ENCODE measurements around the gene SKI.

SKI gene

DNA sequence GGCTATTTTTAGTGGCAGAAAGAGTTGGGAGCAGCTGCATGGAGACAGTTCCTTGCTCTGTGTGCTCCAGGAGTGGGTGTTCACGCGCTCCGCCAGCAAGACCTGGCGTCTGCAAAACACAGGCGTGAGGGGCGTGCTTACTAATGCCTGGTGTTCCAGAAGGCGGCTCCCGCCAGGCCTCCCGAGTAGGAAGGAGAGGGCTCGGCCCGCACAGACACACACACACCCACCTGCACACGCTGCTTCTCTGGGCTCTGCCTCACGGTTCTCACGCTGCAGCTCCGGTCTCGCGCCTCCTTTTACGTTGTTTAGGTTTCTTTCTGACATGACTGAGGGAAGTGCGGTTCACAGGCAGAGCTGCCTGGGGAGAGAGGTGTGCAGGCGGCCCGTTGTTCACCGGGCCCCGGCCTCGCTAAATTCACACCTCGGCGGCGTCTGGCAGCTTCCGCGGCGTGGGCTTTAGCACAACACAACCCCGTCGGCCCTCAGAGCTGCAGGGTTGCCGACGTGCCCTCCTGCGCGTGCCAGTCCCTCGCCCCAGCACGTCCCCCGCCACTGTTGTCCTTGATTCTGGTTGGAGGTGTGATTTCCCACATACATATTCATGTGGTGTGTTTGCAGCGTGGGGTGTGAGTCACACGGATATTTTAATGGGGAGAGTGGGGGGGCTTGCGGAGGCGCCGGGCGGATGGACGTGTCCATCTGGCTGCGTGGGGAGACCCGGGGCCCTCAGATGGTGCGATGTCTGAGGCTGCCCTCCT lies 77.0 kb downstream of the SKI start:
- DNase-seq (ENCODE audit: low read depth in 2 of 2, low spot score in 1 of 2) = no peak

DNA sequence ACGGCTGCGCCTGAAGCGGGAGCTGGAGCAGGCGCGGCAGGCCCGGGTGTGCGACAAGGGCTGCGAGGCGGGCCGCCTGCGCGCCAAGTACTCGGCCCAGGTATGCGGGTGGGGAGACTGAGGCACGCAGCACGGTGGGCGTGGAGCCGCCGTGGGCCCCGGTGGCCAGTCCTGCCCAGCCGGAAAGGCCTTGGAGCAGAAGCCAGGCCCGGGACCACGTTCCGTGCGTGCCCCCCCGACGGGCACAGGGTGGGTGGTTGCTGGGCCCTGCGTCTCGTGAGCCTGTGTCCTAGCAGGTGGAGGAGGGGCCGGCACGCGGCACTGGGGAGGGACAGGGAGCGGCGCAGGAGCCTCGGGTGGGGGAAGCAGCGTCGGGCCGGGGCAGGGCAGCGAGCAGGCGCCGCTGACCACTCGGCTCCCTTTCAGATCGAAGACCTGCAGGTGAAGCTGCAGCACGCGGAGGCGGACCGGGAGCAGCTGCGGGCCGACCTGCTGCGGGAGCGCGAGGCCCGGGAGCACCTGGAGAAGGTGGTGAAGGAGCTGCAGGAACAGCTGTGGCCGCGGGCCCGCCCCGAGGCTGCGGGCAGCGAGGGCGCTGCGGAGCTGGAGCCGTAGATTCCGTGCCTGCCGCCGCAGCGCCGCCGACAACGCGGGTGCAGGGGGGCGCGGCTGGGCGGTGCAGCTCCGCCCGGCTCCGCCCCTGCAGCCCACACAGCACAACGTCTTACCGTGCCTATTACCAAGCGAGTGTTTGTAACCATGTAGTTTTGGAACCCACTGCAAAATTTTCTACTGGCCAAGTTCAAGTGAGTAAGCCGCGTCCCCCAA lies 78.2 kb downstream of the SKI start:
- DNase-seq (ENCODE audit: low read depth in 2 of 2, low spot score in 1 of 2) = no peak

DNA sequence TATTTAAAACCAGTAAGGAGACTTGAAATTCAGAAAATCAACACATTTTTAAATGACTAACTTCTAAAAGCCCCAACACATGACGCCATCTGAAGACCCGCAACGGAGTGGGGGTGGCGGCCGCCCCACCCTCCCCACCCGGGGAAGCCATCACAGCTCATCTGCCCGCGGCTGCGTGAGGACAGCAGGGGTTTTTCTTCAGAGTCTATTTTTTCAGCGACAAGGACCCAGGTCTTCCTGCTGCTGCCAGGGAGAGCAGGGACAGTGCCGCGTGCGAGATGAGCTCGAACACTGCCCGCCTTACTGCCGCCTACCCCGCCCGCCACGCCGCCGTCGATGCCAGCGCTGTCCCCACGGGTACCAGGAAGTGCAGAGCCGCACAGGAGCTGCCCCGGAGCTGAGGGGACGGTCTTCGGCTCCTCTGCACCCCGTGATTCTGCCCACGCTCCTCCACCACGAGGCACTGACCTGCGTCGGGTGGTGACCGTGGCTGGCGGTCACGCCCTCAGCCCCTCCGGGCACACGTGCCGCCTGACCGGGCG lies 79.0 kb downstream of the SKI start:
- no peak for DNase-seq (ENCODE audit: low read depth in 2 of 2, low spot score in 1 of 2)

DNA sequence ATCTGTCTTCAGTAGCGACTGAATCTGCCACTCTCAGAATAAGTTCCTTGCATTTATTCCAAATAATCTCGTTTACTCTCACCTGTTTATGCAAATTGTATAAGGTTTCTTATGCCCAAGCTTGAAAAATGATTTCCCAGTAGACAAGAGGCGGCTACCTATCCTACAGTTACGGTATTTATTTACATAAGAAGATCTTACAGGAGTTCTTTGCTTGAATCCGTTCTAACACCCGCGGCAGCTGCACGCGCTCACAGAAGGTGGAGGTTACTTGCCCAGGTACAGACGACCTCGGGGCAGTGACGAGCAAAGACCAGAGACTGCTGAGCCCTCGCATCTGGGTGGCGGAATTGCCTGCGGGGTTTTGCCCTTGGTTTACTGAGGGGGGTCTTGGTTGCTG lies 79.9 kb downstream of the SKI start:
- DNase-seq (ENCODE audit: low read depth in 2 of 2, low spot score in 1 of 2) = no peak

DNA sequence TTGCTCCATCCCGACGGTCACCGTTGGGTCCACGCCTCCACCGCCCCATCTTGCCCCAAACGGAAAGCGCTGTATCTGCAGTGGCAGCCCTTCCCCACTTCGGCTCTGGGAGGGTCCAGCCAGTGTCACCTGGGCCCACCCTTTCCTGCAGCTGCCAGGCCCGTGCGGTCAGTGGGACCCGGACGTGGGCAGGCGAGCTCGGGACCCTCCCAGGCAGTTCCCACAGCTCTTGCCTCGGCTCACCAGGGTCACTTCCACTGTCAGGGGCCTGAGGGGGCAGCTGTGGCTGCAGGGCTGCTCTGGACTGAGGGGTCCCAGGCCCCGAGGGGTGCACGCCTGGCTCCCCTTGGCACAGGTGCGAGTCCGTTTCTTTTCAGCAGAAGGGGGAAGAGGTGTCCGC lies 80.7 kb downstream of the SKI start:
- DNase-seq (ENCODE audit: low read depth in 2 of 2, low spot score in 1 of 2) = no peak

DNA sequence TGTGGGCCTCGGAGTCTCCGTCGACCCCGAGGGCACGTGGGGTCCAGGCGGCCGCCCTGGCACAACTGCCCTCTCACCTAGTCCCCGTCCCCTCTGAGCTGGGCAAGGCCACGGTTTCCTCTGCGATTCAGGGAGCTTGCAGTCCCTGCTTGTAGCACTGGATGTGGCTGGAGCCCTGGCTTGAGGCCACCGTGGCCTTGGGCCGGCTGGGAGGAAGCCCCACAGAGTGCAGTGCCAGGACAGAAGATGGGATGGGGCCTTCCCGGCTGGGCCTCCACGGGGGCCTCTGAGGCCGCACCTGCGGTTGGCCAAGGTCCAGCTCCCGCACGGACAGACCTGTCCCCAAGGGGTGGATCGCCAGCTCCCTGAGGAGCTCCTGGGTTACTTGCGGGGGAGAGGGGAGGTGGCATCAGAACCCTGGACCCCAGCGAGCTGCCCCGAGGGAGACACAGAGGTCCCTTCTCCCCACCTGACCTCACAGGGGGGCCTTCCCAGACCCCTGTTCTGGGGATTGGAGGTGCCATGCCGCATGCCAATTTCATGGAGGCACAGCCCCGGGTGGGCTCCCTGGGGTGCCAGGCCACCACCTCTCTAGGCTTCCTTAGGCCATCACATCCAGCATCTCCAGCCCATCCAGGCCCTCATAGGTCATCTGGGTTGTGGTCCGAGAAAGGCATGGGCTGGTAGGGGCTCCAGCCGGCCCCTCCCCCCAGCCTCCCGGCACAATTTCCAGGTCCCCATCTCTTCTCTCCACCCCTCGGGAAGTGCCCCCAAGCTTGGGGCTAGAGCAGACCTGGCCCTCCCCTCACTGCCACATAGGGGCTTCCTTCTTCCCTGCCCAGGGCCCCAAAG lies 82.4 kb downstream of the SKI start:
- DNase-seq (ENCODE audit: low read depth in 2 of 2, low spot score in 1 of 2) = no peak

DNA sequence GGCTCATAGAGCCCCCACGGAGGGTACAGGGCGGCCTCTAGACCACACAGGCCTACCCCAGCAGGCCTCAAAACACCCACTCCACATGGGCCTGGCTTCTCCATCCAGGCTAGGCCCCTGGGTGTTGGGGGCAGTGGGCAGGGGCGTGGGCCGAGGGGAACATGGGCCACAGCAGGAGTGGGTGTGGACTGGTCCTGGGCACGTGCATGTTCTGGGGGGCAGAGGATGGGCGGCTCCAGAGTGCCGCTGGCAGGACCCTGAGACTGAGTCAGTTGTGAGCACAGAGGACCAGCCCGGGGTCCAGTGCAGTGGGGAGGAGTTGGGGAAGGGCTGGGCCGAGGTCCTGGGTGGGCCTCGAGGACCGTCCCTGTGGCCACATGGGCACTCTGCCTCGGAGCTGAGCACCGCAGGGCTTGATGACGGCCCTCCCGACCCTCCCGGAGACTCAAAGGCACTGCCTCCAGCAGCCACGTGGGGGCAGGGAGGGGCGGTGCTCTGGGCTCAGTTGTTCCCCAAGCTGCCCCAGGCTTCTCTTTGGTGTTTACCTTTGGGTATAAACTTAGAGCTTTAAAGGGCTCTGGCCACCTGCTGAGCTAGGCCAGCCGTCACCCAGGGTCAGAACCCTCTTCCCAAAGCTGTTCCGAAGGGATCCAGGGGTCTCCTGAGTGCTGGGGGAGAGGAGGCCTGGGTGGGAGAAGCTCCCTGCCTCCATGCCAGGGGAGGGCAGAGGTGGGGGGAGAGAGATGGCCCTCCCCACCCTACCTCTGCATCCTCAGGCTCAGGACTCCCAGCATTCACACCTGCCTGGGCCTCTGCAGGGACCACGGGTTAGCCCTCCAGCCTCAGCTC lies 83.3 kb downstream of the SKI start:
- peak in 1 of 2 donors; percentile 34 for DNase-seq (ENCODE audit: low read depth in 2 of 2, low spot score in 1 of 2)

DNA sequence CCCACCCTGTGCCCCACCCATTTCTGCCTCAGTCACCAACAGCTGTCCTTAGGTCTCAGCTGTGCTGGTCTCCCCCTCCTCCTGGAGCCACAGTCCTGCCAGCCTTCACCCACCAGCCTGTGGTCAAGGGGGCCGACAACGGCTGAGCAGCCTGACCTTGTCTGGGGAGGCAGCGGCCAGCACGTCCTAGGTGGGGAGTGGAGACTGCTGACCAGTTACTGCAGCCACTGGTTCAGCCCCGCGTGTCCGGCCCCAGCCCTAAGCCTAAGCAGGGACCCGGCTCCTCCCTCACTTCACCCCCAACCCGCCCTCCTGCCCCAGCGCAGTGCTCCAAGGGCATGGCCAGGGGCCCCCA lies 84.0 kb downstream of the SKI start:
- no peak for DNase-seq (ENCODE audit: low read depth in 2 of 2, low spot score in 1 of 2)

DNA sequence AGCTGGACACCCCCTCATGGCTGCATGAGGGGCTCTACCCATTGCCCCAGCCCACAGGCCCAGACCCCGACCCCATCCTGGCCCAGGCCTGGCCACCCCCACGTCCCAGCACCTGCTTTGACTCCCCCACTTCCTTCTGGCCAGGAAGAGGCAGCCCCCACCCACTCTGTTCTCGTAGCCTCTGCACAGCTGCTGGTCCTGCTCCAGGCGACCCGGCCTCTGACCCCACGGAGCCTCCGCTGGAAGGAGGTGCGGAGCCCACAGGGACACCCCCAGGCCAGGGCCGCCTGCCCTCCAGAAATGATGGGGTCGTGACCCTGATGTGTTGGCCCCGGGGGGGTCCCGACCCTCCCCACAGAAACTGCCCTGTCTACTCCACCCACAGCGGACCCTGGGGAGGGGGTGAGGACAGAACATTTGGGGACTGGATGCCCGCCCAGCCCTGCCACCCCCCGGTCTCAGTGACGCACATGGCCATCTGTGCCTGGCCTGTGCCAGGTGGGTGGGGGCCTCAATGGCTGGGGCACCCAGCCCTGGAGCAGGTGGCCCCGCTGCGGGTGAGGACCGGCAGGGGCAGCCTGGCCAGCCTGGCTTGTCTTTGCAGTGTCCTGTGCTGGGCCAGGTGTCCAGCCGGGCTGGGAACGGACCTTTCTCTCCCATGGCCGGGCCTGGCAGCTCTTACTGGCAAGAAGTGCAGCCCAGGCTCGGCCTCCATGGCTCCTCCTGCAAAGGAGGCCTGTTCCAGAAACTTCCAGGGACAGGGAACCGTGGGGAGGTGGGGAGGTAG lies 84.6 kb downstream of the SKI start:
- DNase-seq (ENCODE audit: low read depth in 2 of 2, low spot score in 1 of 2) = no peak

DNA sequence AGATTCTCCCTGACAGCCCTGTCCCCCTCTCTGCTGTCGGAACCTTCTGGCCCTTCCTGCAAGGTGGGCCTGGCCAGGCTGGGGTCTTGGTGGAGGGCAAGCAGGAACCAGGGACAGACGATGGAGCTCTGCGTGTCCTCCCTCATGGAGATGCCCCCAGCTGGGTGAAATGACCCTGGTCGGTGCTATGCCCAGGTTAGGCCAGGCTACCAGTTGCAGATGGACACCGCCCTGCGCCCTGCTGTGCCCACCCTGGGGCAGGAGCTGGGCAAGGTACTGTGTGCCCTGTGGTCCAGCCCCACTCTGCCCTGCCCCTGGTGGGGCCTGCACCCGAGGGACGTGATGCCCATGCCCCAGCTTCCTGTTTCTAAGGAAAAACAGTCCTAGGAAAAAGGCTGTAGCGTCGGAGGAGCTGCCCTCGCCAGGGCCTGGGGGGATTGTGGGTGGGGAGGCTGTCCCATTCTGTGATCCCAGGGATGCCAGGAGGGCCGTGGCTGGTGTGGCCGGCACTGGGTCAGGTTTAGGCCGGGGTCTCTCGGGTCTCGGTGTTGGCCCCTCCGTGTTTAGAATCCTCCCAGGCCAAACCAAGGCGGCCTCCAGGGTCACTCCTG lies 85.6 kb downstream of the SKI start:
- DNase-seq (ENCODE audit: low read depth in 2 of 2, low spot score in 1 of 2) = no peak

DNA sequence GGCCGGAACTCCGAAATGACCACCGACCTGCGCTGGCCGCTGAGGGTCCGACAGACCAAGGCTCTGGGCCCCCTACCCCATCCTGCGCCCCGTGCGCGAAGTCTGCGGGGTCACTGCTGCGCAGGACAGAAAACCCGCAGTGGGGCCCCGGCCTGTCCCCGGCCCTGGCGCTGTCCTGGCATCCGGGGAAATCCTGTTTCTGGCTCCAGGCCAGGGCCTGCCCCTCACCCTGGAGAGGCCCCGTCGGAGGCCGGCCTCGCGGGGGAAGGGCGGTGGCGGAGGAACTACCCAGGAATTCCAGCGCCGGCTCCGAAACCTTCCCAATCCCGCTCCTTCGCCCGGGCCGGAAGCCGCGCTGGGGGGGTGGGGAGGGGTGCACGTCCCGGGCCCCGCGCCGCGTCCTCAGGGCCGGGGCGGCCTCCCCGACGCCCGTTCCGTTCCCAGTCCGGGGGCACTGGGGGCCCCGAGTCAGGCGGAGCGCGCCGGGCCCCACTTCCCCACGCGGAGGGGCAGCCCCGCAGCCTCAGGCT lies 86.2 kb downstream of the SKI start:
- no peak for DNase-seq (ENCODE audit: low read depth in 2 of 2, low spot score in 1 of 2)

DNA sequence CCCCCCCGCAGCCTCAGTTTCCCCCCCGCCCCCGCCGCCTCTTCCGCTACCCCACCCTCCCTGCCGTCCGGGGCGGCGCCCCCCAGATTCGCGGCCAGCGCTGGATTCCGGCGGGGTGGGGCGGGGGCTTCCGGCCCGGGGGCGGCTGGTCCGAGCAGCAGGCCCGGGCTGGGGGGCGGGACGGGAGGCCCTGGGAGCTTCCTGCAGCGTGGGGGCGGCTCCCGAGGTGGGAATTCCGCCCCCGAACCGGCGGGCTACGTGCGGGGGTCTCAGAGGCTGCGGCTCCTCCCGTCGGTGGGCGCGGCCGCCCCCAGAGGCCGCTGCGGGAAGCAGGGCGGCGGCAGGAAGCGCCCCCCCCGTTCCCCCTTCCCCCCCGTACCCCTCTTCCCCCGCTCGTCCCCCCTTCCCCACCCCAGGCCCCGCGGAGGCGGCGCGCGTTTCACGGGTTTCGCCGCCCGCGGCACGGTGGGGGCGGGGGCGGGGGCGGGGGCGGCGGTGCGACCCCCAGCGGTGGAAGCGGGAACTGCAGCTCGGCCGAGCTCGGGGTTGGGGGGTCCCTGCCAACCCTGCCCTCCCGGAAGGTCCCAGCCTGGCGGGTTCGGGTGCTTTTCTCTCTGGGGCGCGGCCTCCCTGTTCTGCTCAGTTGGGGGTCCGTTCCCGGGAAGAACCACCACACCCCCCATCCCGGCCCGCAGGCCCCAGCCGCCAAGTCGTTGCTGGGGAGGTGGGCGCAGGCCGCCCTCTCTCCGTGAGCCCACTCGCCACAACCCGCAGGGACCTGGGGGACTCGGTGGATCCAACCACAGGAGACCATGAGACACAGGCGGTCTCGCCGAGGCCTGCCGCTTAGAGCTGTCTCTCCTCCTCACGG lies 86.9 kb downstream of the SKI start:
- DNase-seq (ENCODE audit: low read depth in 2 of 2, low spot score in 1 of 2) = peak; percentile 35 to 40

DNA sequence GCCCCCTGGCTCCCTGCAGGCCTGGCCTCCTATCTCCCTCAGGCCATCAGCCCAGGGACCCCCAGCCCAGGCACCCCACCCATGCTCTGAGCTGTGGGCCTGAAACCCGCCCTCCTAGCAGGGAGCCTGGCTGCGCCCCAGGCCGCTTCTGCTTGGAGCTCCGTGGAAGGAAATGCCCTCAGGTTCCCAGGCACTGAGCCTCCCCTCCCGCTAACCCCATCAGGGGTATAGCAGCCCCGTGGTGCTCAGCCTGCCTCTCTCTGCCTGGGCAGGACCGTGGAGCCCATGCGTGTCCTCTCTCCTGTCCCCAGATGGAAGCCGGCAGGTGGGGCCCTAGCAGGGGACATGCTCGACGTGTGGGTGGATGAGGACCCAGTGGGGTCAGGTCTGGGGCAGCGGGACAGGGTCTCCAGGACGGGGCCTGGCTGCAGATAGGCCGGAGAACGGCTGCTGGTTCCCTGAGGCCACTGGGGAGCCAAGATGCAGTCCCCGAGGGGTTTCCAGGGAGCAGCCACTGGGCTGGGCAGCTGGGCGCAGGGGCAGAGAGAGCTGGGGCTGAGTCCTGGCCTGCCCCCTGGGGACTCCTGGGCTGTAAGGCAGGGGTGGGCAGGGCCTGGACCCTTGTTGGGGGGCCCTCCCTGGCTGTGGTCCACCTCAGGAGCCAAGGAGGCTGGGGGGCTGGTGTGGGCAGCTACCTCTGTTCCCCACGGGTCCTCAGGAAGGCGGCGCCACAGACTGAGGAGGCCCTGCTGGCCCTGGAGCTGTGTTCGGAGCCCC lies 87.7 kb downstream of the SKI start:
- DNase-seq (ENCODE audit: low read depth in 2 of 2, low spot score in 1 of 2) = no peak

DNA sequence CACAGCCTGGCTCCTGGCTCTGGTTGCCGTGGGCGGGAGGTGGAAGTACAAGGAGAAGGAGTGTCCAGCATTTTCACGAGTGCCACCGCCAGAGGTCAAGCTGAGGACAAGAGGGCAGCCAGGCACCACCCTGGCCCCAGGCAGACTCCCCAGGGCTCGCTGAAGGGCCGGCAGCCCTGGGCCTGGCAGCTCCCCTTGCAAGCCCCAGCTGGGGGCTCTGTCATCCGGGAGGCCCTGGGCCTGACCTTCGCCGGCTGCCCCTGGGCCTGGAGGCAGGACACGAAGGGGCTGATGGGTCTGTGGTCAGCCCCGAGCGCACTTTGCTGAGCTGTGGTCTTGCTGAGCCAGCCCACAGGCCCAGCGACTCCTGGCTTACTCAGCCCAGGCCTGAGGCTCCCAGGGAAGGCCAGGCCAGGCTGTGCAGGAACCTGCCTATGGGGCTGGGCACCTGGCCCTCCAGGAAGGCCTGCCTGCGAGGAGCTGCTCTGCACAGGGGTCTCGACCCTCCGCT lies 88.4 kb downstream of the SKI start:
- DNase-seq (ENCODE audit: low read depth in 2 of 2, low spot score in 1 of 2) = no peak

DNA sequence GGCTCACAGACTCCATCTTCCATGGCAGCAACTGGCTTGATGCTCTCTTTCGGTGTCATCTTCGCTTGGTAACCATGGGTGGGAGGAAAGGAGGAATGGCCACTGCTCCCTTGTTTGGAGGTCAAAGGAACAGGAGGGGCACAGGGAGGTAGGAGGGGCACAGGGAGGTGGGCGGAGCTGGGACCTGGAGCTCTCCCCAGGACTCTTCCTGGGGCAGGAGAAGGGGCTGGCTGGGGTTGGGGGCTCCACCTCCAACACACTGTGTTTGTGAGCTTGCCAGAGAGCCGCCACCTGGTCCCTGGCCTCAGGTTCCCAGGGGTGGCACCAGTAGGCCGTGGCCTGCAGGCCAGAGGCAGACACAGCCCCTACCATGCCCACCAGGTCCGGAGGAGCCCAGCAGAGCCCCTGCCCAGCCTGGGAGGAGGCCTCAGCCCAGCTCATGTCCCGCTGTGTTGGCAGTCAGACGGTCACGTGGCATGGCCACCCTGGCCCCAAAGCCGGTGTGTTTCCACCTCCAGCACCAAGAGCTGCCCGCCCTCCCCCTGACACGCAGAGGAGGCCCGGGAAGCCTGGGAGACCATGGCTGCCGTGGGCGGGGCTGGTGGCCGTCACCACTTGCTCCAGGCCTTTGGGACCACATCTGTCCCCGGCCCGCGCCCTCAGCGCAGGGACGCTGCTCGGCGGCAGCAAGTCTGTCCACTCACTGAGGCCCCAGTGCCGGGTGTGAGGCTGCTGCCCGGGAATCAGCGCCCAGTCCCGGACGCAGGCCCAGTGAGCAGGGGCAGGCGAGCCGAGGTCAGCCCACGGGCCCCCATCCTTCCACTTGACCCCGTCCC lies 89.3 kb downstream of the SKI start:
- DNase-seq (ENCODE audit: low read depth in 2 of 2, low spot score in 1 of 2) = no peak
